MM.1S (cell line): ENCODE data around the gene MRPL52.

ENCODE experiments used
- EZH2 ChIP-seq: fragments of 300-600 bp; sonication (generic); optimal IDR thresholded peaks from 2 replicates; pipeline ENCODE3; 2017; ENCODE audit warnings: low read depth, mild to moderate bottlenecking, antibody characterized with exemption, low read length, mixed read lengths
- TF ChIP-seq, protein P1 (sequence below): fragments of 300-600 bp; sonication (generic); IDR thresholded peaks from 2 replicates; pipeline ENCODE4 v1.5.1; 2016; ENCODE audit warnings: antibody characterized with exemption, low read length, mixed read lengths

DNA sequence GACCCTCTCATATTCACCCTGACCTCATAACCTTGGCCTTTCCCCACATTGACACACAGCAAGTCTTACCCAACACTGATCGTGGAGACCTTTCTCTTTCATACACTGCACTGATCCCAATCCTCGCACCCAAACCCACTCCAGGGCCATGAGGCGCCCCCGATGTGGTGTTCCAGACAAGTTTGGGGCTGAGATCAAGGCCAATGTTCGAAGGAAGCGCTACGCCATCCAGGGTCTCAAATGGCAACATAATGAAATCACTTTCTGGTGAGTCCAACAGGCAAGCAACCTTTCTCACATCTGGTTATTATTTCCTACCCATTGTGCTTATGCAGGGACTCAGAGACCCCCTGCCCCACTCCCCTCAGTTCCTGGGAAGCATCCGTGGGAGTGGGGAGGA is 12.1 kb downstream of the MRPL52 start:
- TF ChIP-seq, protein P1, sequence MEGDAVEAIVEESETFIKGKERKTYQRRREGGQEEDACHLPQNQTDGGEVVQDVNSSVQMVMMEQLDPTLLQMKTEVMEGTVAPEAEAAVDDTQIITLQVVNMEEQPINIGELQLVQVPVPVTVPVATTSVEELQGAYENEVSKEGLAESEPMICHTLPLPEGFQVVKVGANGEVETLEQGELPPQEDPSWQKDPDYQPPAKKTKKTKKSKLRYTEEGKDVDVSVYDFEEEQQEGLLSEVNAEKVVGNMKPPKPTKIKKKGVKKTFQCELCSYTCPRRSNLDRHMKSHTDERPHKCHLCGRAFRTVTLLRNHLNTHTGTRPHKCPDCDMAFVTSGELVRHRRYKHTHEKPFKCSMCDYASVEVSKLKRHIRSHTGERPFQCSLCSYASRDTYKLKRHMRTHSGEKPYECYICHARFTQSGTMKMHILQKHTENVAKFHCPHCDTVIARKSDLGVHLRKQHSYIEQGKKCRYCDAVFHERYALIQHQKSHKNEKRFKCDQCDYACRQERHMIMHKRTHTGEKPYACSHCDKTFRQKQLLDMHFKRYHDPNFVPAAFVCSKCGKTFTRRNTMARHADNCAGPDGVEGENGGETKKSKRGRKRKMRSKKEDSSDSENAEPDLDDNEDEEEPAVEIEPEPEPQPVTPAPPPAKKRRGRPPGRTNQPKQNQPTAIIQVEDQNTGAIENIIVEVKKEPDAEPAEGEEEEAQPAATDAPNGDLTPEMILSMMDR: no peak
- no peak for TF ChIP-seq EZH2
